Liver (tissue), 3 donors: ENCODE results near the gene KLK12.

ENCODE experiments used
- FOXA2 ChIP-seq: IDR thresholded peaks from 2 replicates; pipeline ENCODE4 v1.6.1; 2016; ENCODE audit warnings: antibody characterized with exemption
- RAD21 ChIP-seq, 2 donors: IDR thresholded peaks; 2 replicates each; pipeline ENCODE4 v1.6.1; 2016; ENCODE audit warnings: antibody characterized with exemption in 2 of 2, mild to moderate bottlenecking in 2 of 2
- TF ChIP-seq, protein P1 (sequence below): fragments of 150-350 bp; IDR thresholded peaks from 2 replicates; pipeline ENCODE4 v1.5.1; 2017; ENCODE audit warnings: improper control_type of control experiment, low read depth, low read length; ENCODE audit not compliant: missing input control
- TF ChIP-seq, protein P2 (sequence below): IDR thresholded peaks from 2 replicates; pipeline ENCODE4 v1.6.1; 2016; ENCODE audit warnings: antibody characterized with exemption
- donor health status: healthy.
- donor health status: healthy.

DNA sequence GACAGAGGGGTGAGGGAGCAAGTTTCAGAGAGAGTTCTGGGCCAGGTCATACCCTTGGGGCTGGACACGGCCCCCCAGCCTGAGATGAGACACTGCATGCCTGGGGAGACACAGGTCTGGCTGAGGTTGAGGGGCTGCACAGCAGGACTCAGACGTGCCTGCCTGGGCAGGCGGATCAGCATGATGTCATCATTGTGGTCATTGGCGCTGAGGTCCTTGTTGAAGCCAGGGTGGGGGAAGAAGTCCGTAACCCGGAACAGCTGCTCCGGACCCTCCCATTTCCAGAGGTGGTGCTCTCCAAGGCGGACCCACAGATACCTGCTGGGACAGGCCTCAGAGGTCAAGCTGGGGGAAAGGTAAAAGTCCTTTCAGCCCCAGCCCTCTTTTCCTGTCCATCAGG, 28.4 kb downstream of the KLK12 start:
- TF ChIP-seq, protein P1, sequence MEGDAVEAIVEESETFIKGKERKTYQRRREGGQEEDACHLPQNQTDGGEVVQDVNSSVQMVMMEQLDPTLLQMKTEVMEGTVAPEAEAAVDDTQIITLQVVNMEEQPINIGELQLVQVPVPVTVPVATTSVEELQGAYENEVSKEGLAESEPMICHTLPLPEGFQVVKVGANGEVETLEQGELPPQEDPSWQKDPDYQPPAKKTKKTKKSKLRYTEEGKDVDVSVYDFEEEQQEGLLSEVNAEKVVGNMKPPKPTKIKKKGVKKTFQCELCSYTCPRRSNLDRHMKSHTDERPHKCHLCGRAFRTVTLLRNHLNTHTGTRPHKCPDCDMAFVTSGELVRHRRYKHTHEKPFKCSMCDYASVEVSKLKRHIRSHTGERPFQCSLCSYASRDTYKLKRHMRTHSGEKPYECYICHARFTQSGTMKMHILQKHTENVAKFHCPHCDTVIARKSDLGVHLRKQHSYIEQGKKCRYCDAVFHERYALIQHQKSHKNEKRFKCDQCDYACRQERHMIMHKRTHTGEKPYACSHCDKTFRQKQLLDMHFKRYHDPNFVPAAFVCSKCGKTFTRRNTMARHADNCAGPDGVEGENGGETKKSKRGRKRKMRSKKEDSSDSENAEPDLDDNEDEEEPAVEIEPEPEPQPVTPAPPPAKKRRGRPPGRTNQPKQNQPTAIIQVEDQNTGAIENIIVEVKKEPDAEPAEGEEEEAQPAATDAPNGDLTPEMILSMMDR = no peak
- TF ChIP-seq RAD21 (IDR thresholded peaks at IDR 0.05) = no peak
- TF ChIP-seq, protein P2, sequence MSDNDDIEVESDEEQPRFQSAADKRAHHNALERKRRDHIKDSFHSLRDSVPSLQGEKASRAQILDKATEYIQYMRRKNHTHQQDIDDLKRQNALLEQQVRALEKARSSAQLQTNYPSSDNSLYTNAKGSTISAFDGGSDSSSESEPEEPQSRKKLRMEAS = no peak
- TF ChIP-seq FOXA2 = no peak
